DMS153 (cell line): ENCODE measurements around the gene OSBPL10.

Source experiments
- DNase-seq: peaks from one replicate; lab custom pipeline; 2025; lab: John Stamatoyannopoulos, UW

The OSBPL10 gene

GRCh38 chr3:31615071-31615875 lies 365.8 kb downstream of the OSBPL10 start:
- DNase-seq = no peak

- no peak for DNase-seq
Measured at GRCh38 chr3:31614162-31614921, 366.7 kb downstream of the OSBPL10 start.

- no peak for DNase-seq
Measured at GRCh38 chr3:31613654-31614053, 367.4 kb downstream of the OSBPL10 start.

- DNase-seq = no peak
Measured at GRCh38 chr3:31613177-31613576, 367.9 kb downstream of the OSBPL10 start.
